Measurements from ENCODE around the gene RUFY3. TPM values are rescaled to one million over a fixed set of nuclear protein-coding genes. Genes with fewer than 3 reads are reported as not detected.
"Not testable (repeated sequence)": the region's sequence is repeated elsewhere in the genome, so short reads cannot be mapped to it uniquely, and the experiment has no call there.

Gene RUFY3
- 68.9 TPM for total RNA-seq (ENCODE audit: insufficient read depth, low replicate concordance)

GRCh38 chr4:70721747-70722146 lies at the start of gene RUFY3:
TSS of gene RUFY3 (plus strand) at chr4:70721964. CDS start at chr4:70722574, 610 bp downstream.
- peak; percentile 82 for DNase-seq (ENCODE audit: low spot score)

- DNase-seq (ENCODE audit: low spot score), result peak; percentile 2
Observed at GRCh38 chr4:70674191-70674590, 47.6 kb upstream of the RUFY3 start.

GRCh38 chr4:70674731-70675130 lies 47.0 kb upstream of the RUFY3 start:
- no peak for DNase-seq (ENCODE audit: low spot score)

- DNase-seq (ENCODE audit: low spot score), result no peak
Observed at GRCh38 chr4:70676554-70677090, 45.1 kb upstream of the RUFY3 start.

GRCh38 chr4:70678383-70678999 lies 43.3 kb upstream of the RUFY3 start:
- DNase-seq (ENCODE audit: low spot score), result no peak

- DNase-seq (ENCODE audit: low spot score), result no peak
Observed at GRCh38 chr4:70680934-70681333, 40.8 kb upstream of the RUFY3 start.

- DNase-seq (ENCODE audit: low spot score), result no peak
Observed at GRCh38 chr4:70681704-70682103, 40.1 kb upstream of the RUFY3 start.

- DNase-seq (ENCODE audit: low spot score), result not testable (repeated sequence)
Observed at GRCh38 chr4:70682142-70682541, 39.6 kb upstream of the RUFY3 start.

- DNase-seq (ENCODE audit: low spot score), result no peak
Observed at GRCh38 chr4:70687392-70687791, 34.4 kb upstream of the RUFY3 start.

- DNase-seq (ENCODE audit: low spot score), result peak; percentile 100
Observed at GRCh38 chr4:70687821-70688794, 33.7 kb upstream of the RUFY3 start, which contains the start of gene UTP3. TSS of gene UTP3 (plus strand) at chr4:70688532. CDS start at chr4:70688678, 146 bp downstream.

GRCh38 chr4:70688795-70689231 lies 33.0 kb upstream of the RUFY3 start:
- DNase-seq (ENCODE audit: low spot score), result peak; percentile 5

- no peak for DNase-seq (ENCODE audit: low spot score)
Observed at GRCh38 chr4:70691661-70692060, 30.1 kb upstream of the RUFY3 start.

- not testable (repeated sequence) for DNase-seq (ENCODE audit: low spot score)
Observed at GRCh38 chr4:70694633-70695032, 27.1 kb upstream of the RUFY3 start.

- not testable (repeated sequence) for DNase-seq (ENCODE audit: low spot score)
Observed at GRCh38 chr4:70698435-70698834, 23.3 kb upstream of the RUFY3 start.

- DNase-seq (ENCODE audit: low spot score), result no peak
Observed at GRCh38 chr4:70700712-70701111, 21.1 kb upstream of the RUFY3 start.

GRCh38 chr4:70701271-70701670 lies 20.5 kb upstream of the RUFY3 start:
- no peak for DNase-seq (ENCODE audit: low spot score)

- not testable (repeated sequence) for DNase-seq (ENCODE audit: low spot score)
Observed at GRCh38 chr4:70702592-70702991, 19.2 kb upstream of the RUFY3 start.

- DNase-seq (ENCODE audit: low spot score), result no peak
Observed at GRCh38 chr4:70703619-70704214, 18.0 kb upstream of the RUFY3 start.

GRCh38 chr4:70704215-70704930 lies 17.4 kb upstream of the RUFY3 start:
- DNase-seq (ENCODE audit: low spot score), result peak; percentile 85

- no peak for DNase-seq (ENCODE audit: low spot score)
Observed at GRCh38 chr4:70704931-70705182, 16.9 kb upstream of the RUFY3 start.

Measured in umbilical cord (tissue), 2 donors.